OCI-LY1 (cell line): ENCODE data around the gene CTIF.
A peak's percentile ranks its signal among the peaks of the same experiment; 100 is the strongest.

Experiments
- H2AFZ ChIP-seq: fragments of 200-600 bp; sonication (generic), shearing (Covaris generic); 2 replicates; pipeline ENCODE4 v1.6.0; 2014; ENCODE audit warnings: antibody characterized with exemption, mild to moderate bottlenecking, low read length
- H3F3A ChIP-seq: fragments of 200-600 bp; sonication (generic), shearing (Covaris generic); 2 replicates; pipeline ENCODE4 v1.6.0; 2014; ENCODE audit warnings: mild to moderate bottlenecking, antibody characterized with exemption, low read length, moderate library complexity; ENCODE audit not compliant: insufficient read depth
- H3K27ac ChIP-seq: fragments of 200-600 bp; sonication (generic); 2 replicates; pipeline ENCODE4 v1.5.1; 2014; ENCODE audit warnings: low read length, mixed run types, mild to moderate bottlenecking, low read depth; ENCODE audit not compliant: poor library complexity, severe bottlenecking
- H3K27me3 ChIP-seq: fragments of 200-600 bp; sonication (generic); 2 replicates; pipeline ENCODE4 v1.6.0; 2014; ENCODE audit warnings: antibody characterized with exemption, mild to moderate bottlenecking, low read length, moderate library complexity; ENCODE audit not compliant: insufficient read depth
- H3K36me3 ChIP-seq: fragments of 200-600 bp; sonication (generic); 2 replicates; pipeline ENCODE4 v1.6.1; 2014; ENCODE audit warnings: mild to moderate bottlenecking, antibody characterized with exemption, low read length, moderate library complexity, mixed read lengths; ENCODE audit not compliant: insufficient read depth
- H3K4me1 ChIP-seq: fragments of 200-600 bp; sonication (generic); 2 replicates; pipeline ENCODE4 v1.5.1; 2014; ENCODE audit warnings: mild to moderate bottlenecking, low read length, moderate library complexity; ENCODE audit not compliant: insufficient read depth, severe bottlenecking
- H3K4me2 ChIP-seq: fragments of 200-600 bp; sonication (generic), shearing (Covaris generic); 2 replicates; pipeline ENCODE4 v1.6.1; 2014; ENCODE audit warnings: low read length
- H3K4me3 ChIP-seq: fragments of 200-600 bp; sonication (generic); 2 replicates; pipeline ENCODE4 v1.5.1; 2014; ENCODE audit warnings: low read length, low read depth, mild to moderate bottlenecking, mixed read lengths; ENCODE audit not compliant: poor library complexity, severe bottlenecking
- H3K79me2 ChIP-seq: fragments of 200-600 bp; shearing (Covaris generic); 2 replicates; pipeline ENCODE4 v1.6.1; 2016; ENCODE audit warnings: mixed run types, low read length, mixed read lengths; ENCODE audit not compliant: insufficient read depth
- H3K9ac ChIP-seq: fragments of 200-600 bp; sonication (generic), shearing (Covaris generic); 2 replicates; pipeline ENCODE4 v1.6.1; 2014; ENCODE audit warnings: mild to moderate bottlenecking, low read length, mixed read lengths
- H3K9me2 ChIP-seq: fragments of 200-600 bp; sonication (generic), shearing (Covaris generic); 2 replicates; pipeline ENCODE4 v1.6.1; 2014; ENCODE audit warnings: low read depth, mild to moderate bottlenecking, low read length, mixed read lengths
- H3K9me3 ChIP-seq: fragments of 200-600 bp; shearing (Covaris generic); 2 replicates; pipeline ENCODE4 v1.6.1; 2014; ENCODE audit warnings: low read length, mixed read lengths
- H4K20me1 ChIP-seq: fragments of 200-600 bp; sonication (generic), shearing (Covaris generic); 2 replicates; pipeline ENCODE4 v1.6.0; 2016; ENCODE audit warnings: mild to moderate bottlenecking, low read length; ENCODE audit not compliant: insufficient read depth
- EZH2 ChIP-seq: fragments of 200-600 bp; sonication (generic), shearing (Covaris generic); IDR thresholded peaks from 2 replicates; pipeline ENCODE4 v1.8.0; 2017; ENCODE audit warnings: borderline replicate concordance, mixed run types, mild to moderate bottlenecking, antibody characterized with exemption, low read length, moderate library complexity, mixed read lengths
- TF ChIP-seq, protein P1 (sequence below): fragments of 200-600 bp; sonication (generic), shearing (Covaris generic); IDR thresholded peaks from 2 replicates; pipeline ENCODE4 v1.5.1; 2017; ENCODE audit warnings: mild to moderate bottlenecking, antibody characterized with exemption, low read length, moderate library complexity, mixed read lengths

The CTIF gene

DNA sequence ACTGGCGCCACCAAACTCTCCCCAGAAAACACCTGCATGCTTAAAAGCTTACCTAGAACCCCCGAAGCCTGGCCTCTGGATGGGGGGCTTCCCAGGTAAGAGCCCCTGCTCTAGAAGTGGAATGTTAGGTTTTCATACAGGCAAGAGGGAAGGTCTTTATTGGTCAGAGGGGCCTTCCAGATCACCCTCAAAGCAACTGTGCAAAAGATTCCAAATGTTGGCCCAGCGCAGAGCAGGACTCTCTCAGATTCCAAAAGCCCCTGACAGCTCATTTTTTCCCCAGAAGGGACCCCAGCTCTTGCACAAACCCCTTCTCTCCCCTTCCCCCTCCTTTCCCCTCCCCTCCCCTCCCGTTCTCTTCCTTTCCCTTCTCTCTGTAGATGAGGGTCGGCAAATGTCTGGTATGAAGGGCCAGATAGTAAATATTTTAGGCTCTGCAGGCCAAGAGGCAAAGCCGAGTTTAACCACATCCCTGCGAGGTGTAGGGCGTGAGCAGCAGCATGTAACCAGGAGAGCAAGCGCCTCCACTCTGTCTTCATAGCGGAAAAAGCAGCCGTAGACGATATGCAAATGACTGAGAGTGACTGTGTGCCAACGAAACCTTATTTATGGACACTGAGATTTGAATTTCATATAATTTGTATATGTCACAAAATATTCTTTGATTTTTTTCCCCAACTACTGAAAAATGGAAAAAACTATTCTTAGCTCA lies 295.0 kb downstream of the CTIF start:
- H3K4me3 ChIP-seq: peak overlapping the region; percentile 25
- H4K20me1 ChIP-seq: no peaks in the 10 kb centered on the region
- peaks cover 27% of the 10 kb centered on the region for H3K4me1 ChIP-seq
- H3K9me3 ChIP-seq: no peaks in the 10 kb centered on the region
- no peaks in the 10 kb centered on the region for H3K27me3 ChIP-seq
- H3K9me2 ChIP-seq: no peaks in the 10 kb centered on the region
- TF ChIP-seq, protein P1, sequence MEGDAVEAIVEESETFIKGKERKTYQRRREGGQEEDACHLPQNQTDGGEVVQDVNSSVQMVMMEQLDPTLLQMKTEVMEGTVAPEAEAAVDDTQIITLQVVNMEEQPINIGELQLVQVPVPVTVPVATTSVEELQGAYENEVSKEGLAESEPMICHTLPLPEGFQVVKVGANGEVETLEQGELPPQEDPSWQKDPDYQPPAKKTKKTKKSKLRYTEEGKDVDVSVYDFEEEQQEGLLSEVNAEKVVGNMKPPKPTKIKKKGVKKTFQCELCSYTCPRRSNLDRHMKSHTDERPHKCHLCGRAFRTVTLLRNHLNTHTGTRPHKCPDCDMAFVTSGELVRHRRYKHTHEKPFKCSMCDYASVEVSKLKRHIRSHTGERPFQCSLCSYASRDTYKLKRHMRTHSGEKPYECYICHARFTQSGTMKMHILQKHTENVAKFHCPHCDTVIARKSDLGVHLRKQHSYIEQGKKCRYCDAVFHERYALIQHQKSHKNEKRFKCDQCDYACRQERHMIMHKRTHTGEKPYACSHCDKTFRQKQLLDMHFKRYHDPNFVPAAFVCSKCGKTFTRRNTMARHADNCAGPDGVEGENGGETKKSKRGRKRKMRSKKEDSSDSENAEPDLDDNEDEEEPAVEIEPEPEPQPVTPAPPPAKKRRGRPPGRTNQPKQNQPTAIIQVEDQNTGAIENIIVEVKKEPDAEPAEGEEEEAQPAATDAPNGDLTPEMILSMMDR: no peak
- no peak for TF ChIP-seq EZH2
- H3K36me3 ChIP-seq: no peaks in the 10 kb centered on the region
- H3K79me2 ChIP-seq: no peaks in the 10 kb centered on the region
- peak overlapping the region; percentile 29; the same call in 1 of the 2 replicates for H3K9ac ChIP-seq
- no peak overlapping the region for H3K27ac ChIP-seq
- no peaks in the 10 kb centered on the region for H3F3A ChIP-seq
- H2AFZ ChIP-seq: no peak overlapping the region
- peak overlapping the region; percentile 36; the same call in 1 of the 2 replicates for H3K4me2 ChIP-seq

GRCh38 chr18:48834413-48835031 lies 295.7 kb downstream of the CTIF start:
- H3K27ac ChIP-seq: peak overlapping the region; percentile 28
- peak overlapping the region; percentile 25 for H3K4me3 ChIP-seq
- no peaks in the 10 kb centered on the region for H3K9me2 ChIP-seq
- no peak for TF ChIP-seq EZH2
- H3K36me3 ChIP-seq: no peaks in the 10 kb centered on the region
- H3K4me2 ChIP-seq: peak overlapping the region; percentile 36; the same call in 1 of the 2 replicates
- H3K9ac ChIP-seq: no peak overlapping the region
- no peaks in the 10 kb centered on the region for H4K20me1 ChIP-seq
- no peaks in the 10 kb centered on the region for H3K9me3 ChIP-seq
- no peak overlapping the region for H2AFZ ChIP-seq
- H3K79me2 ChIP-seq: no peaks in the 10 kb centered on the region
- no peaks in the 10 kb centered on the region for H3K27me3 ChIP-seq
- peaks cover 27% of the 10 kb centered on the region for H3K4me1 ChIP-seq
- H3F3A ChIP-seq: no peaks in the 10 kb centered on the region

DNA sequence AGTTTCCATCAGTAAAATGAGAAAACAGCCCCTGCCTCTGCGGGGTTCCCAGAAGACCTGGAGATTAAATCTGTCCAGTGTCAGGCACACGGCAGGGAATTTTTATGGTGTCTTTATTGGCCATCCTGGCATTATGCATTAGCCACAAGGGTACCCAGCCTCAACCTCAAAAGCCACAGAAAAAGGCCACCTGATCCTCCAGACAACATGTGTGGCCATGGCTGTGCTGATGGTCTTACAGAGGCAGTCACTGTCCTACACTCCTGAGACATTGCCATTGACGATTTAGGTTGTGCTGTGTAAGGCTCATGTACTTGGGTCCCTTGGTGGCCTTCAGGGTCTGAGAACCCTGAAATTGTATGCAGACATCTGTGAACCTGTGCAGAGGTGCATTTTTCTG lies 296.3 kb downstream of the CTIF start:
- Histone ChIP-seq H3F3A (no peaks in the 10 kb centered on the region), H3K9me2 (no peaks in the 10 kb centered on the region), H3K79me2 (no peaks in the 10 kb centered on the region), H3K4me1 (peaks cover 27% of the 10 kb centered on the region), H4K20me1 (no peaks in the 10 kb centered on the region), H3K9me3 (no peaks in the 10 kb centered on the region), H3K9ac (no peak overlapping the region), H3K4me2 (peak overlapping the region; percentile 36; the same call in 1 of the 2 replicates), H3K27ac (peak overlapping the region; percentile 28), H3K4me3 (no peak overlapping the region), H3K27me3 (no peaks in the 10 kb centered on the region), H3K36me3 (no peaks in the 10 kb centered on the region), H2AFZ (no peak overlapping the region)
- TF ChIP-seq EZH2: no peak
- TF ChIP-seq, protein P1: no peak
